GM19452 (cell line): ENCODE measurements around the gene SERINC3.
A peak's percentile ranks its signal among the peaks of the same experiment; 100 is the strongest.
"Not testable (repeated sequence)": the region's sequence is repeated elsewhere in the genome, so short reads cannot be mapped to it uniquely, and the experiment has no call there.

Experiments used
- ATAC-seq: cut with Tn5 transposase; IDR thresholded peaks from one replicate; pipeline ENCODE4 v1.9.1; 2021; ENCODE audit not compliant: unreplicated experiment

The SERINC3 gene

GRCh38 chr20:44521484-44522481, at the start of gene SERINC3:
TSS of gene SERINC3 (minus strand) at chr20:44522070. CDS start at chr20:44521951, 119 bp downstream.
- peak; percentile 94 for ATAC-seq

- ATAC-seq = no peak
Observed at GRCh38 chr20:44571362-44571988, 49.6 kb upstream of the SERINC3 start.

DNA sequence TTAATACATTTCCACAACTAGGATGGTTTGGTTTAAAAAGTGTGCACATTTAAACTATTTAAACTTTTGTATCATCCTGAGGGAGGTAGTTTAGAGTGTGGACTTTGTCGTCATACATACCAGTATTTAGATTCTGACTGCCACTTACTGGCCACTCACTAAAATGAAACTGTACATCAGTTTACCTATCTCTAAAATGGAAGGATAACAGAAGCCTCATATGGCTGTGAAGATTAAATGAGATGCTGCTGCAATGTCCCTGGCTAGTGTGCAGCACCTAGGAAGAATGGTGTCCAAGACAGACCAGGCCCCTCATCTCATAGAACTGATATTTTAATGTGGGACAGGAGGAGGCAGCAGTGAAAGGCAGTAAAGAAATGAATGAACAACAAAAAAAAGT, 48.5 kb upstream of the SERINC3 start:
- ATAC-seq = no peak

DNA sequence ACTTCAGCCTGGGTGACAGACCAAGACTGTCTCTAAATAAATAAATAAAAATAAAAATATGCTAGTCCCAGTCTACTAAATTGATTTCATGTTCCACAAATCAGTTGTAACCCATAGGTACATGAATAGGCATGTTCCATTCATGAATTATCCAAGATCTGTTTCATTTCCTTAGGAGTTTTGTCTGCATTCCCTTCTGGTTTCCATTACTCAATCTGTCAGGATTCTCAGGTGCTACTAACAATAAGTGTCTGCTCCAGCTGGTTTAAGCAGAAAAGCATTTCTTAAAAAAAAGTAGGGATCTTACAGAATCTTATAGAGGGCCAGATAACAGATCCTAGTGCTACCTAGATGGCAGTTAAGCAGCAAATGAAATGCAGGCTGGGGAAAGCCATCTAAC, 44.9 kb upstream of the SERINC3 start:
- ATAC-seq = no peak

DNA sequence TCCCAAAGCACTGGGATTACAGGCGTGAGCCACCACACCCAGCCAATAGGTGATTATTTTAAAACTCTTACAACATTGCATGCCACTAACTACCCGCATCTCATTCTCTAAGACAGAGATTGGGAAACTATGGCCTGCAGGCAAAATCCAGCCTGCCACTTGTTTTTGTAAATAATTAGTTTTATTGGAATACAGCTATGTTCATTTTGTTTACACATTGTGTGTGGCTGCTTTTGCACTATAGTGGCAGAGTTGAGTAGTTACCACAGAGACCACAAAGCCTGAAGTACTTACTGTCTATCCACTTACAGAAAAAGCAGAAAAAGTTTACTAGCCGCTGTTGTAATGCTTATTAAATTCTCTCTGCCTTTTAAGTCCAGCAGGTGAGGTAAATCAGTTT, 44.1 kb upstream of the SERINC3 start:
- no peak for ATAC-seq

GRCh38 chr20:44561876-44562275, 40.0 kb upstream of the SERINC3 start:
- no peak for ATAC-seq

DNA sequence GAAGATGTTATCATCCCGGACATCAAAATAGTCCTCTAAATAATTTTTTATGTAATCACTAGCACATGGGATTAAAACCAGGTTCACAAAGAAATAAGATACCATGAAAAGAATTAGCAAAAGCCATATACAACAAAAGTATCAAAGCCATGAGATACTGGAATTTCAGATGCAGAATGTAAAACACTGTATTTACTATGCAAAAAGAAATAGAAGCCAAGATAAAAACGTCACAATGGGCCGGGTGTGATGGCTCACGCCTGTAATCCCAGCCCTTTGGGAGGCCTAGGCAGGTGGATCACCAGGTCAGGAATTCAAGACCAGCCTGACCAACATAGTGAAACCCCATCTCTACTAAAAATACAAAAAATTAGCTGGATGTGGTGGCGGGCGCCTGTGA, 38.9 kb upstream of the SERINC3 start:
- not testable (repeated sequence) for ATAC-seq

DNA sequence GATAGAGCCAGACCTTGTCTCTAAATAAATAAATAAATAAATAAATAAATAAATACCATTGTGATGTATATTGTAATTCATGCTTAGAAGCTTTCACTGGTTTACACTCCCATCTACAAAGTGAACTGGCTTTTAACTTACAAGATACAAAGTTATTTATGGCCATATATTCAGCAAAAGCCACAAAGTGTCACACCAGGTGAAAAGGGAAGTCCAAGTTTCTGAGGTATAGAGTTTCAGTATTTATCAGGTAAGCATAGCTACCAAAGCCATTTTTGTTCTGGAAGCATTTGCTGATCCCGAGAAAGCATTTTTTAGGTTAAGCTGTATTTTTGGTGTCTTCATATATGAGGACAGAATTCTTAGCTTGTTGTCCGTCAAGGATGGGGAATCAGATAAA, 38.4 kb upstream of the SERINC3 start:
- no peak for ATAC-seq

GRCh38 chr20:44559302-44559701, 37.4 kb upstream of the SERINC3 start:
- ATAC-seq = no peak

DNA sequence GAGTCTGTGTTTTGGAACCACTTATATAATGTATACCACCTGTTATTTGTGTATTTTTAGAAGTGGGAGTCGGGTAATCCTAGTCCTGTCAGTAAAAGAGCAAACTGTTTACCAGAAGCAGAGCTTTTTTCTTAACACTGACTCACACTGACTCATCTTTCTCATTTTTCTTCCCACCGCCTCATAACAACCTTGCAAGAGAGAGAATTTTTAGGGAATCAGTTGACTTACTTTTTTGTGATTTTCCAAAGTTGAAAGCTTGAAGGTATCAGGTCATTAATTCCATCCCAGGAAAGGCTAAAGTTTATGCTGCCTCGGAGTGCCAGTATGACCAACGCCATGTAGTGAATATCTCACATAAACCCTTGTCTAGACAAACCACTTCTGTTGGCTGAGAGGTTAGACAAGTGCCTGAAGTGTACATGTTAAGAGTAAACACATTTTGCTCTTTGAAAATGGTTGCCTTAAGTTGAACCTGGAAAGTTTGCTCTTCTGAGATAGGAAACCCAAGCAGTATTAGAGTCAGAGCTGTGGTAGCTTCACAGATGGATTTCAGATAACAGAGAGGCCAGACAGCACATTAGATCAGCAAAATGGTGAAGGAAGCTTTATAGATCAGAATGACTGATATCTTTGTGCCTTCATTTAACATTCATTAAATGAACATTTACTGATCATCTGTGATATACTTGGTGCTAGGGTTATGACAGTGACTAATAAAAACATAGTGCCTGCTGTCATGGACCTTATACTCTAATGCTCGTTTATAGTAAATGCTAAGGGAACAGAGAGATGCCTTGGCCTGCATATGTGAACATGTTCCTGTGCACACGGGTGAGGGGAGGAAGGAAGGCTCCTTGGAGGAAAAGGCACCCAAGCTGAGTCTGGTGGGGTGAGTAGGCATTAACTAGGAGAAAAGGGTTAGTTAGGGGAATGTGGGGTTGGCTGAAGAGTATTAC, 31.4 kb upstream of the SERINC3 start:
- ATAC-seq = no peak

DNA sequence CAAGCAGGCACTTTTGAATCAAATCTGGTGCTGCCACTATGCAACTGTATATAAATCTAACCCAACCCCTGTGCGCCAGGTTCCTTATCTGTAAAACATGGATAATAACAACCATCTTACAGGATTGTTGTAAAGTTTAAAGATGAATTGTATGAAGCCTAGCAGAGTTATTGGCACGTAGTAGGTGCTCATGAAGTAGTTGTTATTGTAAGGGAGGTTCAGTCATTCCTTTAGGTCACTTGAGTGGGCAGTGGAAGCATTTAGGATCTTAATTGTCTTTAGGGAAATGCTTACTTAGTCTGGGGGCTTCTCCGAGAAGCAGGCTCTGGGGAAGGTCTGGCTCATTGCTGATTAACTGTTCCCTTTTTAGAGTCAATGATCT, 30.7 kb upstream of the SERINC3 start:
- no peak for ATAC-seq

- no peak for ATAC-seq
Observed at GRCh38 chr20:44552050-44552449, 30.2 kb upstream of the SERINC3 start.

DNA sequence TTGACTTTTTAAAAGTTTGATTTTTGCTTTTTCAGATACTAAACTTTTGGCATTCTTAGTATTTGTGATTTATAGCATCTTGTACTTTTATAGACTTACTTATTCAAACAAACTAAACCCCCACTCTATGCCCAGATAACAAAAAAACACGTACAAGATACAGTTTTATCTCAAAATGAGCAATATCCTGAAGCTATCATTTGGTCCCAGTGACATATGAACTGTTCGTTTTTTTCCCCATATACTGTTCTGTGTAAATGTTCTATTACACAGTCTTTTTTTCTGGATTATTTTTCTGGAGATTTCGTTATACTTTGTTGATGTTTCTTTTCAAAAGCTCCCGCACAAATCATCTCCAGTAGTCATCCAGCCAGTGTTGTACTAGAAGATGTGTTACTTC, 27.3 kb upstream of the SERINC3 start:
- ATAC-seq = no peak

- ATAC-seq = no peak
Observed at GRCh38 chr20:44547419-44547818, 25.5 kb upstream of the SERINC3 start.

- ATAC-seq = no peak
Observed at GRCh38 chr20:44544263-44544662, 22.4 kb upstream of the SERINC3 start.

GRCh38 chr20:44543358-44543757, 21.5 kb upstream of the SERINC3 start:
- ATAC-seq = no peak

DNA sequence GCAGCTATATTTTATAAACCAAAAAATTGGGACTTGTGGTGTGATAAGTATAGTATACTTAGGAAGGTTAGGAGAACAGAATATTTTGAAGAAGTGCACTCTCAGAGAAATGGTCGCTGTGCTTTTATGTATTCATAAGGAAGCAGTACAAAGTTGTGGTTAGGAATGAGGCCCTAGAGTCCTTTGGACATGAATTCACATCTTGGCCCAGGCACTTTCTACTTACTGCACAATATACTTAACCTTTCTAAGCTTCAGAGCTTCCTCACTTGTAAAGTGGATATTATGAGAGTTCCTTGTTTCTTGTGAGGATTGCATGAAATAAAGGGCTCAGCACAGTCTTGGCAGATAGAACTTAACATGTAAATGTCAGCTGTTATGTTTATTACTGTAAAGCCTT, 21.0 kb upstream of the SERINC3 start:
- no peak for ATAC-seq

GRCh38 chr20:44541992-44542391, 20.1 kb upstream of the SERINC3 start:
- ATAC-seq = no peak

- no peak for ATAC-seq
Observed at GRCh38 chr20:44540834-44541233, 19.0 kb upstream of the SERINC3 start.

DNA sequence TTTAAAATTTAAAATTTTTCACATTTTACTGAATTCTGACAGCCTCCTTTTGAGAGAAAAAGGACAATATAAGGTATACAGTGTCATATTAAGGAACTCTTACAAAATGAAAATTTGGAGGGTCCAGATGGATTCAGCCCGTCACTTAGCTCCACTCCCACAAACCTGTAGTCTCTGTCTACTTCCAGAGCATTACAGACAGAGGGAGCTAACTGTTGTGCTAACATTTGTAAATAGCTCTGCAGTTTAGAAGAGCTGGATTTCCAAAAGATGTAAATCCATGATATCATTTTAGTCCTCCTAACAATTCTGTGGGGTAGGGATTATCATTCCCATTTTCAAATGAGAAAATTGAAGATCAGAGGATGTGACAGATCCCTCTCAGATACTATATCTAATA, 16.1 kb upstream of the SERINC3 start:
- no peak for ATAC-seq

GRCh38 chr20:44536175-44536574, 14.3 kb upstream of the SERINC3 start:
- no peak for ATAC-seq
